Muscle of arm (tissue), 12 donors: ENCODE measurements around the gene SLC19A1. TPM values are rescaled to one million over a fixed set of nuclear protein-coding genes. Genes with fewer than 3 reads are reported as not detected.
A peak's percentile ranks its signal among the peaks of the same experiment; 100 is the strongest.

Experiments
- DNase-seq: peaks from one replicate; pipeline ENCODE4 v3.0.0-alpha.2; 2013
- polyA plus RNA-seq, 12 donors: library from polyadenylated mRNA; unstranded; fragments of 120-200 nt; gene quantifications; one replicate each; pipeline ENCODE4 v1.2.1, GENCODE V29; 2013; ENCODE audit not compliant: insufficient read length in 12 of 12

Gene SLC19A1
- polyA plus RNA-seq, 12 donors = 4.9 to 24.9 (median 16.9) TPM; not detected in 1

GRCh38 chr21:45481977-45482898 is 60.0 kb downstream of the SLC19A1 start:
- no peak for DNase-seq

GRCh38 chr21:45481566-45481965 is 60.7 kb downstream of the SLC19A1 start:
- DNase-seq = no peak

- DNase-seq = no peak
These were observed 61.3 kb downstream of the SLC19A1 start for GRCh38 chr21:45480701-45481500.

GRCh38 chr21:45479691-45480675 is 62.3 kb downstream of the SLC19A1 start:
- no peak for DNase-seq

- DNase-seq = no peak
These were observed 63.2 kb downstream of the SLC19A1 start for GRCh38 chr21:45478816-45479669.

GRCh38 chr21:45478115-45478801 is 64.0 kb downstream of the SLC19A1 start:
- DNase-seq = peak; percentile 73

- DNase-seq = no peak
These were observed 64.8 kb downstream of the SLC19A1 start for GRCh38 chr21:45477176-45478114.

GRCh38 chr21:45476582-45476981 is 65.7 kb downstream of the SLC19A1 start:
- DNase-seq = no peak

GRCh38 chr21:45475797-45476570 is 66.3 kb downstream of the SLC19A1 start:
- no peak for DNase-seq

GRCh38 chr21:45475004-45475685 is 67.1 kb downstream of the SLC19A1 start:
- DNase-seq = no peak

- no peak for DNase-seq
These were observed 67.8 kb downstream of the SLC19A1 start for GRCh38 chr21:45474323-45474950.

- DNase-seq = no peak
These were observed 68.5 kb downstream of the SLC19A1 start for GRCh38 chr21:45473496-45474322.

- DNase-seq = no peak
These were observed 69.5 kb downstream of the SLC19A1 start for GRCh38 chr21:45472445-45473365.

GRCh38 chr21:45471525-45472221 is 70.6 kb downstream of the SLC19A1 start:
- DNase-seq = peak; percentile 92
